GM21825 (cell line): ENCODE data around the gene SRC.

Source experiments
- ATAC-seq: cut with Tn5 transposase; IDR thresholded peaks from one replicate; pipeline ENCODE4 v1.9.1; 2021; ENCODE audit warnings: mild to moderate bottlenecking, moderate library complexity; ENCODE audit not compliant: unreplicated experiment

Gene SRC

DNA sequence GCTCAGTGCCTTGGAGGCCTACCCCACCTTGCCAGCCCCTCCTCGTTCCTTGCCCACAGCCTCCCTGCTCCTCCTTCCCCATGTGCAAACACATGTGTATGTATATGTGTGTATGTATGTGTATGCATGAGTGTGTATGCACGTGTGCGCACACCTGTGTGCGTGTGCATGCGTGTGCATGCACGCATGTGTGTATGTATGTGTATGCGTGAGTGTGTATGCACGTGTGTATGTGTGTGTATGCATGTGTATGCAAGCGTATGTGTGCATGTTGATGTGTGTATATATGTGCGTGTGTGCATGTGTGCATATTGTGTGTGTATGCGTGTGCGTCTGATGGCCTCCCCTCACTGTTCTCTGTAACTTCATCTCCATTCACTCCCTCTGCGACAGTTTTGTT, 74.7 kb downstream of the SRC start:
- ATAC-seq = no peak

DNA sequence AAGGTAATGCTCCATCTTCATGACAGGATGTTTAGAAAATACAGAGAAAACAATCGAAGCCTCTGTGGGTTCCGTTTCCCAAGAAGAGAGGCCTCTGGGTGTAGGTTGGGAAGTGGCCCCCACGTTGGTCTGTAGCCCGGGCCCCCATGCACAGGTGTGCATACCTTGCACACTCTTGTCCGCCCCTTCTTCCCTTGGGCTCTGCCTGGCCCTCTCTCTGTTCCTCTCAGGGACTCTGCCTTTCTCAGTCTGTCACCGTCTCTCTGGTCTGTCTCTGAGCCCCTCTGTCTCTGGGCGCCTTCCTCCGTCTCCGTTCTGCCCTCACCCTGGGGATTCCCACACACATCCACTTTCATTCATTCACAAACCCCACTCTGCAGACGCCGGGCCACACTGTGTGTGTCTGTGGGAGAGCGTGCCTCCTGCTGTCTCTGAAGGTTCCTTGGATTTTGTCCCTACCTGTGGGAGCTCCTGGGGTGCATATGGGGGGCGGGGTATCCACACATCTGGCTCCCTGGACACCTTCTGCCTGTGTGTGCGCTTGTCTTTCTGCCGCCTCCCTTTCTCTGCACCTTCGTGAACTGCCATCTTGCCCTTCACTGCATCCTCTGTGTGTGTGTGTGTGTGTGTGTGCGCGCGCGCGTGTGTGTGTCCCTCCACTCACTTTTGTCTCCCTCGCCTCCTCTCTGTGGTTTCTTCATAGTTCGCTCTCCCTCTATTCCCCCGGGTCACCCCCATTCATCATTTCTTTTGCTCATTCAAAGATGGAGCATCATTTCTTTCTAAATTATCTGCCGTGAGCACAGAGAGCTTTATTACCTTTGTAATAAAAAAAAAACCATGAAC, 75.3 kb downstream of the SRC start:
- no peak for ATAC-seq

DNA sequence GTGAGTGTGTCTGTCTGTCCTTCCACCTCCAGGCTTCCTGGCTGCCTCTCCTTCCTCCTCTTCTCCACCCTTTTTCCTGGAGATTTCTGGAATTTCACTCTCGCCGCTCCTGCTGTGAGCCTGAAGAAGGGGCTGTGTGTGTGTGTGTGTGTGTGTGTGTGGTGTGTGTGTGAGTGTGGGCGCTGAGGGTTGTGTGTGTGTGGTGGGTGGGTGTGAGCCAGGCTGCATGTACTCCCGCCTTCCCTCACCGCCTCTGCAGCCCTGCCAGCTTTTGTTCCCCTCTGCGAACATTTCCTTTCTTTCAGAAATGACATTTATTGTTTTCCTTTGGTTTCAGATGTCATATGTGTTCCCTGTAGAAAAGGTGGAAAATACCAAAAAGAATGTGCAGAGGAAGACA, 76.0 kb downstream of the SRC start:
- ATAC-seq = no peak

DNA sequence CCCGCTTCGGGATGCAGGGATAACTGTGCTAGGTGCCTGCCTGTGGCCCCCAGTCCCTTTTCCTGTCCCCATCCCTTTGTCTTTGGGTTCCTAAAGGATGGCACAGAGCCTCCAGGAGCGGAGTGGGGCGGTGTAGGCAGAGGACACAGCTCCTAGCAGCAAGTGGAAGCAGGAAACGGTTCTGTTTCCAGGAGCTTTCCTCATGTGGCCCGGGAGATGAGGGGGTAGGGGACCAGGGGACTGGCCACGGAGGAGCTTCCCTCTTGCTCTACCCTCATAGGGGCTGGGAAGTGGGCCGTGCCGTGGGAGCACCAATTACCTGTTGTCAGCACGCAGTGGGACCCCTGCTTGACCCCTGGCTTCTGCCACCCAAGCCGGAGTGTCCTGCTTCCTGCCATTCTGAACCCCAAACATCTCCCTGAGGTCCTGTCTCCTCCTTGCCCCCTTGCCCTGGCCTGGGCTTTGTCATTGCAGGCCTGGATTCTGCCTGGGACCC, 76.9 kb downstream of the SRC start:
- no peak for ATAC-seq

DNA sequence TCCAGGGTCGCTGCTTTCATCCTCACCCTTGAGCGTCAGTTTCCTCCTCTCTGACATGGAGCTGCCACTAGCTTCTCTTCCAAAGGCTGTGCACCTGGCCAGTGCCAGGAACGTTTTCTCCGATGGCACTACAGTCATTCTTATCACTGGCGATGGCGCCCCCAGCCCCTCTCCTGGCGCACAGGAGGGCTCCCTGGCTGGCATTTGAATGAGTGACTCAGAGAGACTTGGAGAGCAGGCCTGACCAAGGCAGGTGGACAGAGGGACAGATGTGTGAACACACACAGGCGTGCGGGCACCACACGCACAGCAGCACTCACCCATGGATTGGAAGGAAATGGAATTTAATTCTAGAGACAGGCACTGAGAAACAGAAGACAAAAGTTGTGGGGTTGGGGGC, 77.6 kb downstream of the SRC start:
- ATAC-seq = no peak

DNA sequence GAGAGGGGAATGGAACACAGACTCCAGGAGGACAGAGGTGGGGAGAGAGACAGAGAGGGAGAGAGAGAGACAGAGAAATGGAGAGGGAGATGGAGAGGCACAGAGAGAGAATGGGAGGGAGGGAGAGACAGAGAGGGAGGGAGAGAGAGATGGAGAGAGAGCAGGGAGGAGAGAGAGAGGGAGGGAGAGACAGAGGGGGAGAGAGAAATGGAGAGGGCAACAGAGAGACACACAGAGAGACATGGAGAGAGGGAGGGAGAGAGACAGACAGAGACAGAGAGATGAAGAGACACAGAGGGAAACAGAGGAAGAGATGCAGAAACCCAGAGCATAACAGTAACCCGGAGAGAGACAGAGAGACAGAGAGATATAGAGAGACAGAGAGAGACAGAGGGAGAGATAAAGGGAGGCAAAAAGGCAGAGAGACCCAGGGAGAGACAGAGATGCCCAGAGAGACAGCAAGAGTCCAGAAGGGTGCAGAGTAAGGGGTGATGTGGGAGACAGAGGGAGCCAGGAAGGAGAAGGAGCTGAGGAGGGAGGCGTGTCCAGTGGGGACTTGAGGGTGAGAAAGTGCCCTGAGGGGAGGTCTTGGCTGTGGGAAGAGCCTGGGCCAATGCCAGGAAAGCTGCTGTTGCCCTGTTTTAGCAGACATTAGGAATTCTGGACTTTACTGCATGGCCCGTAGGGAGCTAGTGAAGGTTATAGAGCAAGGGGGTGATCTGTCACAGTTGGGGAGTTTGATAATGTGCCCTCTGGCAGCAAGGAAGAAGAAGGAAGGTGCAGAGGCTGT, 78.3 kb downstream of the SRC start:
- ATAC-seq = no peak

DNA sequence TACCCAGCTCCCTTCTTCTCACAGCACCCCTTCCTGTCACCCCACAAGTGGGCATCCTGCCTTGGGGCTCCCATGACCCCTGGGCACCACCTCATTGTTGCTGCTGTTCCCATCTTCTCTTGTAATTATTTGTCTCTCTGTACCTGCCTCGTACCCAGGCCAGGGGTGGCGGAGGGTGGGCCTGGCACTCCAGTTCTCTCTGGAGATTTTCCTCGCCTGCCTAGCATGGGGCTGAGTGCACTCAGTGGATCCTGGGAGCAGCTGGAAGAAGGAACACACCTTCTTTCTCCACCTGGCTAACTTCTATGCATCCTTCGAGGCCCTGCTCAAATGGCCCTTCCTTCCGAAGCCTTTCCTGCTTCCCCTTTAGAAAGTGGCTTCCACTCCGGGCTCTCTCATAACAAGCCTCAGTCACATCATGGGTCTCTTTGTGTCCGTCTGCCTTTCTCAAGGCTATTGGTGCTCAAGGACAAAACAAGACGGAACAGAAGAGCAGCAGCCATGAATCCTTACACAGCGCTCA, 79.2 kb downstream of the SRC start:
- no peak for ATAC-seq

DNA sequence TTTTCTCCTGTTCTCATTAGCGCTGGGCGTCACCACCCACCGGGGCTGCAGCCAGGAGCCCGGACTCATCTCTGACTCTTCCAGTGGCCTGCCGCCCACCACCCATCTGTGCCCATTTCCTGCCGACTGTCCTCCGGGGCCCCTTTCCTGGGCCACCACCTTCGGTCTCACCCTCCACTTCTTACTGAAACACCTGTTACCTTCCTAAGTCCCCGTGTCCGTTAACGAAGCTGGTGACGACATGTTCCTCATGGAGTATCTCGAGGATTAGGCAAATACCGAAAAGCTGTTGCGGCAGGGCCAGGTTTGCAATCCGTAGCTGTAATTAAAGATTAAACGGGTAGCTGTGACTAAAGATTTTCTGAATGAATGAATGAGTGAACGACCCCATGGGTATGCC, 80.2 kb downstream of the SRC start:
- ATAC-seq = no peak

DNA sequence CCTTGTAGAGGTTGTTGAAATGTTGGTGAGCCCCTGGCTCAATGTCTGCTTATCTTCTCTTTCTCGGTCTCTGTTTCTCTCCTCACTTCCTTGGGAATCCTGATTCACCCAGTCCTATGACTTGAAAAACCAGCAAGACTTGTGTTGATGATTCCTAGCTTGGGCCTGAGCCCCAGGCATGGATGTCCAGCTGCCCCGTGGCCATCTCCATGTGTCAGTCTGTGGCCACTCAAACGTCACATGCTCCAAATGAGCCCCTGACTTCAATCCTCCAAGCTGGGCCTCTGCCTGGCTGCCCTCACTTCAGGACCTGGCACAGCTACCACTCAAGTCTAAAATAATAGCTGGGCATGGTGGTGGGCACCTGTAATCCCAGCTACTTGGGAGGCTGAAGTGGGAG, 81.0 kb downstream of the SRC start:
- ATAC-seq = no peak

DNA sequence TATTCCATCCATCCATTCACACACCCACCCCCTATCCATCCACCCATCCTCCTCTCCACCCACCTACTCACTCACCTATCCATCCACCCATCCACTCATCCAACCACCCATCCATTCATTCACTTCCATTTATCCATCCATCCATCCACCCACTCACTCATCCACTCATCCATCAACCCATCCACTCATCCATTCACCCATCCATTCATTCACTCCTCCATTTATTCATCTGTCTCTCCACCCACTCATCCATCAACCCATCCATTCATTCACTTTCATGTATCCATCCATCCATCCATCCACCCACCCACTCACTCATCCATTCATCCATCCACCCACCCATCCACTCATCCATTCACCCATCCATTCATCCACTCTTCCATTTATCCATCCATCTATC, 84.1 kb downstream of the SRC start:
- ATAC-seq = no peak

DNA sequence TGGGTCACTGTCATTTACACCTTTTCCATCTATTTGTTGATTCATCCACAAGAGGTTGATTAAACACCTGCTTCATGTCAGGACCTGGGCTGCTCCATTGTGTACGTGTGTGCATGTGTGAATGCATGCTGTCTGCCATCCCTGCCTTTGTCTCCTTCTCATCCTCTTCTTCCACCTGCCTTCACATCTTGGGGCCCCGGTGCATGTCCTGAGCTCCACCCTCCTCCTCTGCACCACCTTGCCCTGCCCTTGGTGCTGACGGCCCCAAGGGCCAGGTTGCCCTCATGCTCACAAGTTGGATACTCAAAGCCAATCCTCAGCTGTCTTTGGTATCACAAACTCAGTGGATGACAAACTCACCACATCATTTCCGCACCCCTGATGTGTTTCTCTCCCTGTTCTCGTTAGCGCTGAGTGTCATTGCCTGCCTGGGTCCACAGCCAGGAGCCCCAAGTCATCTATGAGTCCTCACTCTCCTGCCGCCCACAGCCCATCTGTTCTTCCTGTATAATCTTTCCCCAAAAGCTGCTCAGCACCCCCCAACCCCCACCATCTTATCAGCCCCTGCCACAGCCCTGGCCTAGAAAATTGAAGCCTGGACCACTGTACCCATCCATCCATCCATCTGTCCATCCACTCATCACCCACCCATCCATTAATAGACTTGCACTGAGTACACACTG, 85.0 kb downstream of the SRC start:
- ATAC-seq = no peak

DNA sequence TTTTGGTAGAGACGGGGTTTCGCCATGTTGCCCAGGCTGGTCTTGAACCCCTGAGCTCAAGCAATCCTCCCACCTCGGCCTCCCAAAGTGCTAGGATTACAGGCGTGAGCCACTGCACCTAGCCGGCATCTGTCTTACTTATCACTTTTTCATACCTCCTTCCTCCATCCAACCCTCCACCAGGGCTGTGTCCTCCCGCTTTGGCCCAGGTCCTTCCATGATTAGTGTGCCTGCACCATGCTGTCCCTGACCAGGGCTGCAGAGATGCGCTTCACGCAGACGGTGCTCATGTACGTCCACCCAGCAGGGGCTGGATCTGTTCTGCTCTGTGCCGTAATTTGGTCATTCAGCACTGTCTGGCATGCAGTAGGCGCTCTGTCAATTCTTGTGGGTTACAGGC, 85.8 kb downstream of the SRC start:
- no peak for ATAC-seq

DNA sequence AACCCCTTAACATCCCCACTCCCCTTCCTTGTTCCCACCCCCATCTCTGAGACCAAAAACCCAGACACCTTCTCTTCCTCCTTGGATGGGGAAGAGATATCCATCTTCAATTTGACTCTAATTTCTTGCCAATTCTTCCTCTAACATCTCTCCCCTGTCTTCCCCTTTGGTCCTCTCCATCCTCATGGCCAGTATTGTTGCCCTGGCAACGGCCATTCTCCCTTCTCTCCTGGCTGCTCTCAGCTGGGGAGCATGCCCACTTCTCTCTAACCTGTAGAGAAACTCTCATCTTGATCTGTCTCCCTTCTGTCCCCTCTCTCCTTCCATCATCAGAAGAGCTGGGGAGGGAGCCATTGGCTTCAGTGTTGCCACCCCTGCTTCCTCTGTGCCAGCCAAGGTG, 86.7 kb downstream of the SRC start:
- no peak for ATAC-seq

DNA sequence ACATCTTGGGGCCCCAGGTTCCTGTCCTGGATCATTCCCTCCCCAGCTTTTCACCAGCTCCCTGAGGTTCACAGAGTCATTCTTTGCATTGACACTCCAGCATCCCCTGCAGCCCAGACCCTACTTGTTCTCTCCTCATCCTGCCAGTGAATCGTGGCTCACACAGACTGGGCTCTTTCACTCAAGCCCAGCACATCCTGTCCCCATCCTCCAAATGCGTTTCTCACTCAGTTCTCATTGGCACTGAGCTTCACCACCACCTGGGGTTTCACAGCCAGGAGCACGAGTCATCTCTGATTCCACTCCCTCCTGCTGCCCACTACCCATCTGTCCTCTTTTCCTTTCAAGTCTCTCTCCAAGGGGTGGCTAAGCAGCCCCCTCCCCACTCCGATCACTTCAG, 89.7 kb downstream of the SRC start:
- no peak for ATAC-seq

DNA sequence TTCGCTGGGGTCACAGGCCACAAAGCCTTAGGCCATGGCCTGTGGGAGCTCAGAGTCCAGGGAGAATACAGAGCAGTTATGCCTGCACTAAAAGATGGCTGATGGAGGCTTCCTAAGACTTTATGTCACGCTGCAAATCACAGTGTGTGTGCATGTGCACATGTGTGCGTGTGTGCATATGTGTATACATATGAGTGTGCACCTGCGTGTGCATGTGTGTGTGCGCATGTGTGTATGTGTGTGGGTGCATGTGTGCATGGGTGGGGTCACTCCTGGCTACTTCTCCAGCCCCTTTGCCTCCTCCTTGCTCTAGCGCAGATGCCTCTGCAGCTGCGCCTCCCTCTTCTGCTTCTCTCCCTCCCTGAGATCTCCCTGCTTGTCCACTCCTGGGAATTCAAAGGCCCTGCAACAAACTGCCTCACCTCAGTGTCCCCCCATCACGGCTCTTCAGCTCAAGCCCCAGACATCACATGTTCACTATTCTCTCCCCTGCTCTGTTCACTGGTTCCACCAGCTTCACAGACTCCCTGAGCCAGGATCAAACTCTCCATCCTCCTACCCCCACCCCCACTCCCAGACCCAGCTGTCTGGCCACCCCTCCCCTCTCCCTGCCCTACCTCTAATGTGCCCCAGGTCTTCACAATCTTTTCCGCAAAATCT, 90.7 kb downstream of the SRC start:
- no peak for ATAC-seq

DNA sequence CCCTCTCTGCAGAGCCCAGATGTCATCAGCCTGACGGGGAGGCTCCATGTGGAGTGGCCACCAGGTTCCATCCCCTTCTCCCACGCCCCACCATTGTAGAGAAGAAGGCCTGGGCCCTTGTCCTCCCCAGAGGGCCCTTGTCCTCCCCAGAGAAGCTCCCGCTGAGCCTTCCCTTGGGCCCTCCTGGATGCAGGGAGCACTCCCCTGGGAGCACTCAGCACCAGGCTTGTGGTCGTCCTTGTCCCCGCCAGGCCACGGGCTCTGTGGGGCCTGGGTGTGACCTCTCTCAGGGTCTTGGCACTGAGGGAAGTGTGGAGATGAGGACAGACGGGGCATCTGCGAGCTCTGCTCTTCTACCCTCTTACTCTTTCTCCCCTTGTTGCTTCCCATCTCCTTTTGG, 91.7 kb downstream of the SRC start:
- no peak for ATAC-seq

DNA sequence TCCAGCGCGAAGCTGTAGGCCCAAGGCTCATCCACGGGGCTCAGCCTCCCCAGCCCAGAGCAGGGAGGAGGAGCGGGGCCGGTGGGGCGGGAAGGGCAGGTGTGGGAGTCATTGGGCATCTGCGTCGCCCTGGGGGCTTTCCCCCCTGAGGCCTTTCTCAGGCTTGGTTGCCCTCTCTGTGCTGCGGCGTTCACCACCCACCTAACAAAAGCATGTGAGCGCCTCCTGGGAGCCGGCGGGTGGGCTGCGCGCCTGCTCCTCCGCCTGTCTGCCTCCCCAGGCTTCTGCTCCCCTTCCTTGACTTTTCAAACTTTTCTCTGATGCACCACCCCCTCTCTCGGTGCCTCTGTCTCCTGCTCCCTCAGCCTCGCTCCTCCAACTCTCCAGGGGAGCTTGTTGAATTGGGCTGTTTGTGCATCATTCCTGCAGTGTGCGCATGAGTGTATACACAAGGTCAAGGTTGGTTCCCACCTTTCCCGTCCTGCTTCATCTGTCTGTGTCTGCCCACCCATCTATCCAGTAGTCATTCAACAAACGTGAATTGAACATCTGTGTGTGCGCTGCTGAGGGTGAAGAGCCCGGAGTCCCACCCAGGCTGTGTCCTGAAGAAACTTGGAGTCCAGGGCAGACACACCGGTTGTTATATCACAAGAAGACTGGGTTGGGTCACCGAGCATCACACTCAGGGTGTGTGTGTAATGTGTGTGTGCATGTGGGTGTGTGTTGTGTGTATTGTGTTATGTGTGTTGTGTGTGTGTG, 92.7 kb downstream of the SRC start:
- no peak for ATAC-seq

DNA sequence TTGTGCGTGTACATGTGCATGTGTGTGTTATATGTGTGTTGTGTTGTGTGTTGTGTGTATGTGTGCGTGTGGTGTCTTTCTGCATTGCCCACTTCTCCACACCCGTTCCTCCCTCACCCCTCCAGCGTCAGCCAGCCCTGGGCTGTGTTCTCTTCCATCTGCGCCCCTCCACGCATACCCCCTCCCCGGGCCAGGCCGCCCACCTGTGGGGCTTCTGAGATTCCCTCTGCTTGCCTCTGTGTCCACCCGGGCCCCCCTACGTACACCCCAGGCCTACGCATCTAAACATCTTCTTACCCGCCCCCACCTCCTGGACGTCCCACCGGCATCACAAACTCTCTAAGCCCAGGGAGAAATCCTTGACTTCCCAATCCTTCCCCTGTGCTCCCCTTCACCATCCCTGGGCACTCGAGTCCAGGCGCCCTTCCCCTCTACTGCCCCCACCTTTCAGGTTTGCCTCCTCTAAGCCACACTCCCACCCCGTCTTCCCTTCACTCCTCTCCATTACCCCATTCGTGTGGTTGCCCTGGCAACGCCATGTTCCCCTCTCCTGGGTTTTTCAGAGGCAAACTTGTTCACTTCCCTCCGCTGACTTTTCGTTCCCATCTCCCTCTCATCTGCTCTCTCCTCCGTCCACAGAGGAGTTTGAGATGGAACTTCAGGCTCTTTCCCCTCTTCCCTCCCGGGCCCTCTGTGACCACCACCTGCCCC, 93.4 kb downstream of the SRC start:
- ATAC-seq = no peak

DNA sequence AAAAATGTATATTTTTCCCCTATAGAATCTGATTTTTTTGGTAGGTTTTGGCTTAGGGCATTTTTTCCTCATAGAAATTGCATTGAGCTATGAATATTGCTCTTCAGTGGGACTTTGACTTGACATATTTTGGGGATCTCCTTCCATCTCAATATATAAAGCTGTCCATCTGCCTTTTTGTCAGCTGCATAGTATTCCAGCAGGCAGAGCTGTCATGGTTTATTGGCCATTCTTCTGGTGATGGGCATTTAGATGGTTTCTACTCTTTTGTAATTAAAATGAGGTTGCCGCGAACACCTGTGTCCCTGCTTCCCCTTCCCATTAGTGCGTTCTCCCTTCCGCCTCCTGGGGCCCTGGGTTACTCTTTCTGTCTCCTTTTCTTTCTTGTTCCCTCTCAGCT, 95.1 kb downstream of the SRC start:
- no peak for ATAC-seq

DNA sequence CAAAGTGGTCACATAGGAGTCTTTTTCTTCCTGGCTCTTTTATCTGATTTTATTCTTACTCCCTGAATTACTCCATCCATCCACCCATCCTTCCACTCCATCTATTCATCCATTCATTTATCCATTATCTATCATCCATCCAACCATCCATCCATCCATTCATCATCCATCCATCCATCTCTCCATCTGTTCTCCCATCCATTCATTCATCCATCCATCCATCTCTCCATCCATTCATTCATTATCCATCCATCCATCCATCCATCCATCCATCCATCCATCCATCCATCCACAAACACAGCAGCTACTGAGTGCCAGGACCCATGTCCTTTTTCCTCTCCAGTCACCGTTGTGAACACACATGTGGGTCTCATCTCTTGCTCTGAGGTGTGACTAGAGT, 96.6 kb downstream of the SRC start:
- ATAC-seq = no peak
